HK-2 (cell line): ENCODE measurements around the gene TRABD2B.

Source experiments
- DNase-seq: peaks from one replicate; pipeline ENCODE4 v3.0.0-alpha.2; 2018; ENCODE audit not compliant: unreplicated experiment

TRABD2B gene

GRCh38 chr1:48022306-48022705 is 25.1 kb upstream of the TRABD2B start:
- DNase-seq, result no peak

- DNase-seq, result no peak
Measured at GRCh38 chr1:48021792-48022191, 24.6 kb upstream of the TRABD2B start.

DNA sequence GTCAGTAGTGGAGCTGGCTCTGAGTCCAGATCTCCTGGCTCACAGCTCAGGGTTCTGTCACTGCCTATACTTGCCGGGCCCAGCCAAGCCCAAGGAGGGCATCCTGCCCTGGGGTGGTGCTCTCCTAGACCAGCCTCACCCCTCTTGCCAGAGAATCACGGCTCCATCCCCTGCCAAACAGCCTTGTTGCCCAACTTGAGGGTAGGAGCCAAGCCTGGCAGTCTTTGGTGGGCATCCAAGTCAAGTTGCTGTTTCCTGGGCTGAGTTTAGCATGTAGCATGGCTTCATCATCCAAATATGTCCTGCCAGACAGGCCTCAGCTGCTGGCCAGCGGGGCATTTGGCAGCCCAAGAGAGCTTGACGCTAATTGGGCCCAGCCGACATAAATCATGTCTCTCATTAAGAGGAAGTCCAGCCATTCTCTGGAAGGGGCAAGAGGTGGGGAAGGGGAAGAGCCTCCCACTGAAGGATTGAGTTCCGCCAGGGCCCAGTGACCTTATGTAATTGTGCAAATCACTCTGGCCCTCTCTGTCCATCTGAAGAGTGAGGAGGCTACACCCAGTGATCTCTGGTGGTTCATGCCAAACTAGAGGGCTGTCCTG is 22.6 kb upstream of the TRABD2B start:
- DNase-seq, result no peak

DNA sequence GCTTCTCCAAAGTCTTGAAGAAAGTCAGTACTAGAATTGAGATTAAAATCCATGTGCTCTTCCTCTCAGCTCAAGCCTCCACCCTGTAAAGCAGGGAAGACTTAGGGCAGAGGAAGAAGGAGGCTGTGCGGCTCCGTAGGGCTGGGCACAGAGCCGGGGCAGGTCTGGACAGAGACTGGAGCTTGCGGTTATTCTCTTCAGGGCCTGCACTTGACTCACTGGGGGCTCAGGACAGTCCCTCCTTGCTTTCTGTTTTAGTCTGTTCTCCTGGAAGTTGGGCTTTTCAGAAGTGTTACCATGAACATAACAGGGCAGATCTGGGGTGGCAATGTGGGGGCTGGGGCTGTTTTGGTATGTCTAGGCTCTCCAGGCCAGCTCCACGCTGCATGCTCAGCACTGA is 21.6 kb upstream of the TRABD2B start:
- no peak for DNase-seq

- DNase-seq, result no peak
Measured at GRCh38 chr1:48017716-48018115, 20.5 kb upstream of the TRABD2B start.

DNA sequence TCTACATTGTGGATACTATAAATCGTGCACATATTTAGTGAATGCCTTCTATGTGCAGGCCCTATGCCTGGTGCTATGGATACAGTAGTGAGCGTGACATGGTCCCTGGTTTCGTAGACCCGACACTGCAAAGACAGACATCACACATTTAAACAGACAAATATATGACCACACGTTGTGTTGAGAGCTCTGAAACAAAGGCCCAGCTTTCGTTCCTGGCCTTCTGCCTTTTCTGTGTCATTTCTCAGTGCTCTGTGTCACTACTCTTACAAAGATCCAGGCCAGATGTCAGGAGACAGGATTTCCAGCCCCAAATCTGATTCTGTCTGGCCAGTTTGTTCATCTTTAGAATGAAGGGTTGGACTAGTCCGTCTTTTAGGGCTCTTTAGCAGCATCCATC is 19.3 kb upstream of the TRABD2B start:
- no peak for DNase-seq

DNA sequence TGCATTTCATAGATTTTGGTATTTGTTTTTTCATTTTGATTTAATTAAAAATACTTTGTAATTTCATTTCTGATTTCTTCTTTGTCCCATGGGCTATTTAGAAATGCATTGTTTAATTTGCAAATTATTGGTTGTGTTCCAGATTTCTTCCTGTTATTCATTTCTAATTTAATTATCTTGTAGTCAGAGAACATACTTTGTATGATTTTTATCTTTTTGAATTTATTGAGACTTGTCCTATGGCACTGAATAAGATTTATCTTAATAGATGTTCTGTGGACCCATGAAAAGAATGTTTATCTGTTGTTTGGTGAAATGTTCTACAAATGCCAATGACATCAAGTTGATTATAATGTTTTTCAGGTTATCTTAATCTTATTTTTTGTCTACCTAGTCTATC is 16.1 kb upstream of the TRABD2B start:
- DNase-seq, result no peak

- no peak for DNase-seq
Measured at GRCh38 chr1:48007047-48007446, 9.9 kb upstream of the TRABD2B start.

GRCh38 chr1:48006264-48006663 is 9.1 kb upstream of the TRABD2B start:
- no peak for DNase-seq

DNA sequence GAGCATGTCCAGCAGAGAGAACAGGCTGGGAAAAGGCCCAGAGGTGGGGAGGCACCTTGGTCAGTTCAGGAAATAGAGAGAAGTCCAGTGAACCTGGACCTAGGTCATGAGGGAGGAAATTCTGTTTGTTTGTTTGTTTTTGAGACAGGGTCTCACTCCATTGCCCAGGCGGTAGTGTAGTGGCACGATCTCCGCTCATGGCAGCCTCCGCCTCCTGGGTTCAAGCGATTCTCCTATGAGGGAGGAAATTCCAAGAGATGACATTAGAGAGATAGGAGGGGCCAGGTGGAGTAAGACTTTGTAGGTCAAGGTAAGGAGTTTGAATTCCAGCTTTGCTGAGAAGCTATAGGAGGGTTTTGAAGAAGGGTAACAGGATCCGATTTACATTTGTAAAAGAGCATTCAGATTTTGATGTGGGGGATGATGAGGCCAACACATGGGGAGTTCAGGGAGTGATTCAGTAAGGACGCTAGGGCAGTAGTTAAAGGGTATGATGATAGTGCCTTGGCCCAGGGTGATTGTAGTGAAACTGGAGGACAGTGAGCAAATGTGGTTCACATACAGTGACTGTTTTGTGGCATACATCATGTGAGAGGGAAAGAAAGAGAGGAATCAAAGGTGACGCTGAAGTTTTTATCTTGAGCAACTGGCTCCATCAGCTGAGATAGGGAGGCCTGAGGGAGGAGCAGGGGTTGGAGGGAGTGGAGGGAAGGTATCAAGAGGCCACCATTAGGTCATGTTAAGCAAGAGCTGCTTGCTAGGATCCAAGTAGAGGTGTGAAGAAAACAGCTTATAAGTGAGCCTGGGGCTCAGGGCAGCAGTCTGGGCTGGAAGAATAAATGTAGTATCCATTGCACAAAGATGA is 8.3 kb upstream of the TRABD2B start:
- DNase-seq, result no peak

DNA sequence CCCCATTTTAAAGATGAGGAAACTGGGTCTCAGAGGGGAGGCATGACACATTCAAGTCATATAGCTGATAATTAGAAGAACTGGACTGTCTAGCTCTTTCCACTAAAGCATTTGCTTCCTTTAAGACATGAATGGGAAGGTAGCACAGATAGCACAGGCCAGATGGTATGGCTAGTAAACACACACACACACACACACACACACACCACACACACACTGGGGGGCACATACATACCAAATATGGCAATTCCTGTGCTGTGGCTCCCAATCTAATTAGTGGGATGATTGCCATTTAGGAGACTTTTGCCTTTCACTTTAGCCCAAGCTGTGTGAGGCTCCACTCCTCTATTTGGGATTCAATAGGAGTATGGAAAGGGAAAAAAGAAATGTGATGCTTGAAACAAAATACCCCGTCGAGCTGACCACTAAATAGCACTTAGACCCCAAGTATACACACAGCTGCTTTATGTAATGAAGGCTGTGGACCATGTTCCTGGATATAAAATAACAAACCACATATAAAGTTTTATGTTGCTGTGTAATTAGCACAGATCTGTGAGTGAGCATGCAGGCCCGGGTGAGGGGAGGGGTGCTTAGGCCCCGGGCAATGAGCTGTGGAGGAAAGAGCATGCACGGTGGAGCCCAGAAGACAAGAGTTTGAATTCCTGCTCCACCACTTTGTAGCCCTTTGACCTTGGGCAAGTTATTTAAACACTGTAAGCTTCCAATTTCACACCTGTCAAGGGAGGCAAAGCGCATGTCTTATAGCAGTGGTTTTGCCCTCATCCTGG is 6.8 kb upstream of the TRABD2B start:
- no peak for DNase-seq

DNA sequence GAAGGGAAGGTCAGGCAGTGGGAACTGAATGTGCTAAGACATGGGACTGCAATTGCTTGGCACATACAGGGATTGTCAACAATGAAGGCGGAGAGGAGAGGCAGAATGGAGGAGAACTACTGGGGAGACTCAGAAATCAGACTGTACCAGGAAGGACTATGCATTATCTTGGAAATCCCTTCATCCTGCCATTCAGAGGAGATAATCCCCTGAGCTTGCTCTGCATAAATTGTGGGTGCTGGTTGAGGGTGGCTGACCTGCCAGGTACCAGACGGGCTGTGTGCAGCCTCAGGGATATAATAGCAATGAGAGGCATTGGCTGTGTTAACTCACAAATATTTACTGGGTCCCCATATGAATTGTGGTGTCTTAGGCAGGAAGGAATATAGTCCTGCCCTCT is 5.0 kb upstream of the TRABD2B start:
- DNase-seq, result no peak

DNA sequence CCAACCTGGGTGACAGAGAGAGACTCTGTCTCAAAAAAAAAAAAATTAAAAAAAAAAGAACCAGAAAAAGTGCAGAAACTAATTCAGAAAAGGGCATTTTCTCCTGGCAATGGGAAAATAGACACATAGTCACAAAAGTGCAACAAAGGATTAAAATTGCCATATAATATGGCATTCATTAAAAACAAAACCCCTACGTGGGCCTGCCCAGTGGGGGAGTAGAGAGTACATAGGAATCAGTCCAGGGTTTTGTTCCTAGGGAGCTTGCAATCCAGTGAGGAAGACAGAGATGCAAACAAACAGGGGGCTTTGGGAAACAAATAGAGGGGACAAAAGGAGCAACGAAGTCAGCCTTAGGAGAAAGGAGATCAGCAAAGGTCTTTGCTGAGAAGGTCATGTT is 4.5 kb upstream of the TRABD2B start:
- no peak for DNase-seq

DNA sequence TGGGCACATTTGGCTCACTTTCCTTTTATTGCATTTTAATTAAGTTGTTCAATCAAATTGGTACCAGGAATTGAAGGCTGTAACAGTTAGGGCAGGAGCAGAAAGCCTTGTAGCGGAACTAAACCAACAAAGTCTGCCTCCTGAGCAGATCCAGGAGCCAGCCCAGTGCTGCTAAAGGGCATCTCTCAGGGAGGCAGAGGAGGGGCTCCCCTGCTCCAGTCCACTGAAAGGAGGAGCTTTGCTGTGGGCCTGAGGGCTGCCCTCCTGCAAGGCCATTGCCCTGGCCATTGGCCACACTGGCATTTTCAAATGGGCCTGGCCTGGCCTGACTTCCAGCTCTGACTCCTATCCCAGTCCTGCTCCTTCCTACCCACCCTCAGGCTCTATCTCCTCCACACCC is 3.7 kb upstream of the TRABD2B start:
- DNase-seq, result no peak

DNA sequence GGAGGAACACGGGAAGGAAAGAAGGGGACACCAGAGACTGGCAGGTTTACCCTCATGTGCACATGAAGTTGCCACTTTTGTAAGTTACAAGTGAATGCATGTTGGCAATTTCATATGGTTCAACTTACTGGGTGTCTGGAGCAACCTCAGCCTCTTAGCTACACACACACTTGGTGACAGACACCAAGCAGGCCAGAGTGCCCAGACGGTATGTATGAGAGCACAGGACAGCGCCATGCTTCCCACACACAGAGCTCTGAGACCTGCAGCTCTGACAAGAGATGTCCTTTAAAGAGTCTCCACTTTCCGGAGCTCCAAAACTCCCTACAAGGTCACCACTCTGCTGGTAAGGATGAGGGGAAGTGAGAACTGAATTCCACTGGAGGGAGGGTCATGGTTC is 1.9 kb upstream of the TRABD2B start:
- no peak for DNase-seq

- no peak for DNase-seq
Measured at GRCh38 chr1:47998396-47998990, 1.3 kb upstream of the TRABD2B start.

- peak; percentile 64 for DNase-seq
Measured at GRCh38 chr1:47996406-47997226, 569 bp downstream of the TRABD2B start.

- no peak for DNase-seq
Measured at GRCh38 chr1:47996060-47996405, 1.2 kb downstream of the TRABD2B start.

DNA sequence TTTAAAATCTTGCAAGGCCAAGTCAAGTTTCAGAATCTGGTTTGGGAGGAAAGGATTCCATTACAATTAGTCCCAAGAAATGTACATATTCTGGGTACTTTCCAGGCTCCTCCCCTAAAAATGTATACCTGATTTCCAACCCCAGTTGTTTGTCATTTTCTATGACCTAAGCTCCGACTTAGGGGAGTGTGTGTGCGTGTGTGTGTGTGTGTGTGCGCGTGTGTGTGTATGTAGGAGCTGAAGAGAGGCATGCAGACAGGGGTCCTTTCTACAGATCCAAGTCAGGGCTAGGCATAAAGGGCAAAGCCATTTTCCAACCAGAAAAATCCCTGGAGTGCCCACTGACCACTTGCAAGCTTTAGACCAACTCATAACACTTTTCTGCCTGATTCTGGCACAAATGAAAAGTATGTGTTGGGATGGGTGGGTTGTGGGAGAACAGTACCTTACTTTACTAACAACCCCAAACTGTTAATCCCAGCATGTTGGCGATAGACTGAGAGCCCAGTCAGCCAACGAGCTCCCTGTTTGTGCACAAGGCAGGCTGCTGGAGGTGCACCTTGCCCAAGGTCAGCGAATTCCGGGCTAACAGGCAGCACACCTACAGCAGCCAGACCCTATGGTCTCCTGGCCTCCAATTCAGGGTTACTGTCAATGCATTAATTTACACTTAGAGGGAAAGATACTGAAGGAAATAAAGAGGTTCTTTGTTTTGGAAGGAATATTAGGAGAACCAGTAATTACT is 1.7 kb downstream of the TRABD2B start:
- no peak for DNase-seq

DNA sequence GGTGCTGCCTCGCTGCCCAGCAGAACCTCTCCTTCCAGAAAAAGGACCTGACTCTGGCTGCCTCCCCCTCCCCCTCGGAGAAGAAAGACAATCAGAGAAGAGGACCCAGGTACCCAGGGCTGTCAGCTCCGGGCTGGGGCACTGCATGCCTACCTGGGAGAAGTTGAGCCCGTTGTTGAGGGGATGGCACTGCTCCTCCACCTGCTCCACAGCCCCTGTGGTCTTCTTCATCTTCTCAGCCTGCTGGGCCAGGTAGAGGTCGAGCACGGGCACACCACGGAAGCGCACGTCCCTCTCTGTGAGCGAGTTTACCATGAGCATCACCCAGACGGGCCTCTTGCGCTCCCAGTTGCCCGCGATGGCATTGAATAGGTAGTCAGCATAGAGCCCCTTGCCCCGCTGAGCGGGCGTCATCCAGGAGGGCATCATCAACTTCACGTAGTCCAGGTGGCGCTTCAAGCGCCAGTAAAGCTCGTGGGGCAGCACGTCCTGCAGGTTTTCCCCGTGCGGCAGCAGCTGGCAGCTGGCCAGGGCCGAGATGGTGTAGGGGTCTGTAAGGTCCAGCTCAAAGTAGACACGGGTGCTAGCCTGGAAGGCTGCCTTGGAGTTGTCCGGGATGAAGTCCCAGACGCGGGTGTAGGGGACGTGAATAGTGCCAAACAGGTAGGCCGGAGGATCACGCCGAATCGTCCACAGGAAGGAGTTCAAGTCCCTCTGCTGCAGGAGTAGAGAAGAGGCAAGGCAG is 3.1 kb downstream of the TRABD2B start:
- DNase-seq, result no peak
